DMS53 treated with DMSO at 0.1 percent for 48 hours (cell line): ENCODE results near the gene SPDYE3.
"Not testable (repeated sequence)": the region's sequence is repeated elsewhere in the genome, so short reads cannot be mapped to it uniquely, and the experiment has no call there.

ENCODE experiments used
- DNase-seq: peaks from one replicate; lab custom pipeline; 2025; ENCODE audit not compliant: unreplicated experiment; lab: John Stamatoyannopoulos, UW

The SPDYE3 gene

DNA sequence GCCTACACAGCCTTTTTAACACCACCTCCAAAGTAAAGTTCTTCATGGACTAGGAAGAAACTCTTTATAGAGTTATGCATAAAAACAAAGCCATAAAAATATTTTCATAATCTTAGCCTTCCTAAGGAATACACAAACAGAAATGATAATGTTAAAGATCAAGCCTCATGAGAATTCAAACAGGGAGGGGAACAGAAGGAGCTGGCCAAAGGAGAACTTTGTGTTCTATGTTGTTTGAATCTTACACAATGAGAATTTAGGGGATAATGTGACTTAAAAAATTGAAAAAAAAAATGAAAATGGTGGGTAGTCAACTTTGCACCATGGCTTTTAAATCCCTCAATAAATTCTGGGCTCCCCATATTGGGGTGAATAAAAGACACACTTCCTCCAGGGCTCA is 41.3 kb downstream of the SPDYE3 start:
- no peak for DNase-seq

DNA sequence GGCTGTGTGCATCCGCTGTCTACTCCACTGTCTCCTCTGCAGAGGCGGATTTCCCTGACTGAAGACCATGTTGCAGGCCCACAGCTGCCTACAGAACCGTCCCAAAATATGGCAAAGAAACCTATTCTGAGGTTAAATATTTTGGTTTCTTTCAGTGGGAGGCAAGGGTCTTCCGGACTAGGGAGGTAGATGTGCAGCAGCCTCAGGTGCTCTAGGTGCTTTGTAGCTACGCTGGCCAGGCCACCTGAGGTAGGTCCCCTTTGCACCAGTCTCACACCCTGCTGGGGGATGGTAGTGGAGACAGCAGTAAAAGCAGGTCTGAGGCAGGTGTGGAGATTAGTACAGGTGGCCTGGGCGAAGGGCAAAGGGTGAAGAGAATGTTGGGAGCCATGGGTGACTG is 42.3 kb downstream of the SPDYE3 start:
- no peak for DNase-seq

DNA sequence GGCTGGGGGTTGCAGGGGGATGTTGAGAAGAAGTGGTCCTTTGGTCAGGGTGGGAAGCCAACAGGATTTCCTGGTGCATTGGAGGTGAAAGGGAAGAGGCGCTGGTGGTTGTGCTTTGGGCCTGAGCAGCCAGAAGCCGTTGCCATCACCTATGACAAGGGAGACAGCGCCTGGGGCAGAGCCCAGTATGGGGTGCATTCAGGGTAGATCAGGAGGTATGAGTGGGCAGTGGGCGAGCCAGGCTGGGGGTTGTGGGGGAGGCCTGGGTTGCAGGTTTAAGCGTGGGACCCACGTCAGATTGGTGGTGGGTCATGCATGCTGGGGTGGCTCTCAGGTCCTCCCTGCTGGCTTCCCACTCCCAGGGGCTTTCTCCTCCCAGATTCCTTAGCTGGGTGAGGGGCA is 44.2 kb downstream of the SPDYE3 start:
- no peak for DNase-seq

DNA sequence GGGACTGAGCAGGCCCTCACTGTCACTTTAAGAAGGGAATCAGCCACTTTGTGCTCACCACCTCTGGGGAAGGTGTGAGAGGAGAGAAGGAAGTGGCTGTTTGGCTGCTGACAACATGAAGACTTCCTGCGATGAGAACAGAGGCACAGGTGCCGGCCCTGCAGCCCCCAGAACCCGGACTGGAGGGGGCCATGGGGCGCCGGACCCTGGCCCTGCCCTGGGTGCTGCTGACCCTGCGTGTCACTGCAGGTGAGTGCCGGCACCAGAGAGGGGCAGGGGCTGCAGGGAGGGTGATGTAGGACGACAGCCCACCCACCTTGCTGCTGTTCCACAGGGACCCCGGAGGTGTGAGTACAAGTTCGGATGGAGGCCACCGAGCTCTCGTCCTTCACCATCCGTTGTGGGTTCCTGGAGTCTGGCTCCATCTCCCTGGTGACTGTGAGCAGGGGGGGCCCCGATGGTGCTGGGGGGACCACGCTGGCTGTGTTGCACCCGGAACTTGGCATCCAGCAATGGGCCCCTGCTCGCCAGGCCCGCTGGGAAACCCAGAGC is 44.8 kb downstream of the SPDYE3 start:
- not testable (repeated sequence) for DNase-seq

DNA sequence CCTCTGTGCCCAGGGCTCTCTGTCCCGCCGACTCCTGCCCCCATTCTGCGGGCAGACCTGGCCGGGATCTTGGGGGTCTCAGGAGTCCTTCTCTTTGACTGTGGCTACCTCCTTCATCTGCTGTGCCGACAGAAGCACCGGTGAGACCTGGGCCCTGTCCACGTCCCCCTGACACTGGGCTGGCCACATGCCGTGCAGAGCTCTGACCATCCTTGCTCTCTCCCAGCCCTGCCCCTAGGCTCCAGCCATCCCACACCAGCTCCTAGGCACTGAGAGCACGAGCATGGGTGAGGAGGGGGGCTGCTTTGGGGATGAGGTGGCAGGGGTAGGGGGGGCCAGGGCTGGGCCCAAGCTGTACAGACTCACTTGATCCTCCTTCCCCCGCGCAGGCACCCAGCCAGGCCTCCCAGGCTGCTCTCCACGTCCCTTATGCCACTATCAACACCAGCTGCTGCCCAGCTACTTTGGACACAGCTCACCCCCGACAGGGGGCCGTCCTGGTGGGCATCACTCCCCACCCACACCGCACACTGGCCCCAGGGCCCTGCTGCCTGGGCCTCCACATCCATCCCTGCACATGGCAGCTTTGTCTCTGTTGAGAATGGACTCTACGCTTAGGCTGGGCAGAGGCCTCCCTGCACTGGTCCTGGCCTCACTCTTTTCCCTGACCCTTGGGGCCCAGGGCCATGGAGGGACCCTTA is 45.6 kb downstream of the SPDYE3 start:
- DNase-seq, result no peak

DNA sequence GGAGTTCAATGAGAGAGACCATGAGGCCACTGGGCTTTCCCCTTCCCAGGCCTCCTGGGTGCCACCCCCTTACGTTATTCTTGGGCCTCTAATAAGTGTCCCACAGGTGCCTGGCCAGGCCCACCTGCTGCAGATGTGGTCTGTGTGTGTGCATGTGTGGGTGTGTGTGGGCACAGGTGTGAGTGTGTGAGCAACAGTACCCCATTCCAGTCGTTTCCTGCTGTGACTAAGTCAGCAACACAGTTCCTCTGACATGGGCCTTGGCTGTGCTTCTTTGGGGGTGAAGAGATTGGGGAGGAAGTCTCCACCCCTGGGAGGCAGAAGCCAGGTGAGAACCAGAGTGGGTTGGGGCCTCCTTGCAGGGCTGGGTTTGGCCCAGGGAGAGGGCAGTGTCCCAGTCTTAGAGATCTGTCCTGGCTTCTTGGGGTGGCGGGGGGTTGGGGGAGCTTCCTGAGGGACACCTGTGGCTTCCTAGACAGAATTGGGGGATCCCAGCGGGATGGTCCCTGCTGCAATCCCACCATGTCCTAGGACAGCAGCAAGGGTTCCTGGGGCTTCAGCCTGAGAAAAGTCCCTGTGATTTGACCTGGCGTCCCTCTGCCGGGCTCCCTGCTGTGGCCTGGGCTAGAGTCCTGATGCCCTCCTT is 46.3 kb downstream of the SPDYE3 start:
- DNase-seq, result no peak

DNA sequence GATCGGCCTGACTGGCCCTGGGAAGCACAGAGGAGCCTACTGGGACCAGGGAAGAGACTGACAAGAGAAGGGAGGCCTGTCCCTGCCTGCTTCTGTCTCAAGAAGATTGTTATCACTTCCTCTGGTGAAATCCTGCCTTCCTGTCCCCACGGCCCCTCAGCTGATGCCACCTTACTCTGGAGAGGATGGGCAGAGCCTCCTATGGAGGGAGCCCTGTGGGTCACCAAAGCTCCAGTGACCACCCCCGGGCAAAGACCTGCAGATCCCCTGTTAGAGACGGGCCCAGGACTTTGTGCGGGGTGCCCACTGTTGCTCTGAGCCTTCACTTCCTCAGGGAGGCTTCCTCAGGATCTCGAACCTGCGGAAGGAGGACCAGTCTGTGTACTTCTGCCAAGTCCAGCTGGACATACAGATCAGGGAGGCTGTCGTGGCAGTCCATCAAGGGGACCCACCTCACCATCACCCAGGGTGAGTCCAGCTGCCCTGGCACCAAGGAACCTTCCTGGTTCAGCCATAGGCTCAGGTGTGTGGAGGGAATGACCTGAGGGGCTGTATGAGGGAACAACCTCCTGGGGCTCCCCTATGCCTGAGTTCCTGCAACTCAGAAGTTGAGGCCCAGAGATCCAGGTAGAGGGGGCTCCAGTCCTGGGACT is 49.0 kb downstream of the SPDYE3 start:
- DNase-seq, result no peak

DNA sequence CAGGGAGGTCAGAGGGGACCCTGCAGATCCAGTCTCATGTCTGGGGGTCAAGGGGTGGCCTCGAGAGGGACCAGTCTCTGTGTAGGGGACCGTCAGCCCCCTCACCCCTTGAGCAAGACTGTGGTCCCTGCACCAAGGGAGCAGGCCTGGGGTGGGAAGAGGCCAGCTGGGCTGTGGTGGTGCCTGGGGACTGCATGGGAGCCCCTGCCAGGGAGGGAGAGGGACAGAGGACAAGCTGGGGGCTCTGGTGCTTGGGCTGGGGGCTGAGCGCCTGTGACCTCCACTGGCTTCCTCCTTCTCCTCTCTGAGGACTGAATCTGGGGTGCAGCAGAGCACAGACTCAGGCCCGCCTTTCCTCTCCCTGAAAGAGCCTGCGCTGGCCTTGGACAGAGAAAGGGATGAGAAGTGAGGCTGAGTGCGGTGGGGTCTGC is 49.6 kb downstream of the SPDYE3 start:
- no peak for DNase-seq

DNA sequence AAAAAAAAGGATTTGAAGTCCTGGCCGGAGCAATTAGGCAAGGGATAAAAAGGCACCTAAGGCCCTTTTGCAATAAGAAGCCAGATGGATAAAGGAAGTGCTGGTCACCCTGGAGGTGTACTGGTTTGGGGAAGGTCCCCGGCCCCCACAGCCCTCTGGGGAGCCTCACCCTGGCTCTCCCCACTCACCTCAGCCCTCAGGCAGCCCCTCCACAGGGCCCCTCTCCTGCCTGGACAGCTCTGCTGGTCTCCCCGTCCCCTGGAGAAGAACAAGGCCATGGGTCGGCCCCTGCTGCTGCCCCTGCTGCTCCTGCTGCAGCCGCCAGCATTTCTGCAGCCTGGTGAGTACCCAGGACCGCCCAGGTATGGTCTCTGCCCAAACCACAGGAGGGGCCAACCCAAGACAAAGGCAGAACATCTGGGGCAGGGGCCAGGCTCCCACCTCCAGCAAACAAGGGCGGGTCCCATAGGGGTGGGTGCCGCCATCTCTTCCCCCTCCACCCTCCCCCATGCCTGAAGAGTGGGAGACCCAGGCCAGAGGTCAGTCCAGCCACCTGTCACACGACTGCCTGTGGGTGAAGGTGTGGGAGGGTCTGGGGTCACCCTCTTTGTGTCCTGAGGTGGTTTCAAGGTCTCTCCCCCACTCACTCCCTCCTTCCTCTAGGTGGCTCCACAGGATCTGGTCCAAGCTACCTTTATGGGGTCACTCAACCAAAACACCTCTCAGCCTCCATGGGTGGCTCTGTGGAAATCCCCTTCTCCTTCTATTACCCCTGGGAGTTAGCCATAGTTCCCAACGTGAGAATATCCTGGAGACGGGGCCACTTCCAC is 50.7 kb downstream of the SPDYE3 start, which contains the start of gene PILRB:
Gene PILRB (plus strand): TSS at position 91 of the 830 bp plus-strand sequence. CDS start 186 bp downstream, at position 277.
- DNase-seq, result no peak

DNA sequence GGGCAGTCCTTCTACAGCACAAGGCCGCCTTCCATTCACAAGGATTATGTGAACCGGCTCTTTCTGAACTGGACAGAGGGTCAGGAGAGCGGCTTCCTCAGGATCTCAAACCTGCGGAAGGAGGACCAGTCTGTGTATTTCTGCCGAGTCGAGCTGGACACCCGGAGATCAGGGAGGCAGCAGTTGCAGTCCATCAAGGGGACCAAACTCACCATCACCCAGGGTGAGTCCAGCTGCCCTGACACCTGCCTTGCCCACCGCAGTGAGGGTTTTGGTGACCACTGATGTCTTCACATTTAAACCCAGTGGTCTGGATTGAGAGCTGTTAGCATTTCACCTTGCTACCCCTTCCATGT is 51.3 kb downstream of the SPDYE3 start:
- DNase-seq, result no peak

DNA sequence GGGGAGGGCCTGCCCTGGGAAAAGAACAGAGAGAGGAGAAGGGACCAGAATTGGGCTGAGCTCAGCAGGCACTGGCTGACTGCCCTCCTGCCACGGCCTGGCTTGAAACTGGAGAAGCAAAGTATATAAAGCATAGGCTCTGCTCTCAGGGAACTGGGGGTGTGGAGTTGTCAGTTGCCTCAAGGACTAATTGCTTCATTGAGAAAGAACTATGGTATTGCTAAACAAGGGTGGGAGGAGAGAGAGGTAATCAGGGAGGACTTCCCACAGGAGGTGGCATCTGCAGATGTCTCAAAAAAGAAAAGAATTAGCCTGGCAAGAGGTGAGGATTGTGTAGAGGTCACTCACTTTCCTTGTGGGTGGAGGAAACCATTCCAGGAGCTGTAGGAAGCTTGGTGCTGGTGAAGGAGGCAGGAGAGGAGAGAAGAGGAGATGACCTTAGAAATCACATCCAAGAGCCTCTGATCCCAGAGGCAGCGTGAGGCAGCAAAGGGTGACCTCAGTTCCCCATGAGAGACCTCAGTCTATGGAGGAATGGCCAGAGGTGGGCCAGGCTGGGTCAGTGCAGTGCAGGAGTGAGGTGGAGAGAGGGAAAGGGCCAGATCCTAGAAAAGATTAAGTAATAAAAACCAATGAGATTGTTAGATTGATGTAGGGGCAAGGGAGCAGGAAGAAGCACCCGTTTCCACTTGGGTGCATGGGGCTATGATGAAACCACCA is 52.8 kb downstream of the SPDYE3 start:
- DNase-seq, result no peak

DNA sequence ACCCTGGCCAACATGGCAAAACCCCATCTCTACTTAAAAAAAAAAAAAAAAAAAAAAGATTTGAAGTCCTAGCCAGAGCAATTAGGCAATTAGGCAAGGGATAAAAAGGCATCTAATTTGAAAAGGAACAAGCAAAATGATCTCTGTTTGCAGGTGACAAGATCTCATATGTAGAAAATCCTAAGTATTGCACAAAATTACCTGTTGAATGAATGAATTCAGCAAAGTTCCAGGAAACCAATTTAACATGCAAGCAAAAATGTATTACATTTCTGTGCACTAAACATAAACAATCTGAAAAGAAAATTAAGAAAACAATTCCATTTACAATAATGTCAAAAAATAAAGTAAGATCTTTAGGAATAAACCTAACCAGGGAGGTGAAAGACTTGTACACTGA is 55.6 kb downstream of the SPDYE3 start:
- DNase-seq, result no peak

DNA sequence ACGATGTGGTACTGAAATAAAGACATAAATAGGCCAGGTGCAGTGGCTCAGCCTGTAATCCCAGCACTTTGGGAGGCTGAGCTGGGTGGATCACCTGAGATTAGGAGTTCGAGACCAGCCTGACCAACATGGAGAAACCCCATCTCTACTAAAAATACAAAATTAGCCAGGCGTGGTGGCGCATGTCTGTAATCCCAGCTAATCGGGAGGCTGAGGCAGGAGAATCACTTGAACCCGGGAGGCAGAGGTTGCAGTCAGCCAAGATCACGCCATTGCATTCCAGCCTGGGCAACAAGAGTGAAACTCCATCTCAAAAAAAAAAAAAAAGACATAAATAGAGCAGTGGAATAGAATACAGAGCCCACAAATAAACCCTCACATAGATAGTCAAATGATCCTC is 56.3 kb downstream of the SPDYE3 start:
- not testable (repeated sequence) for DNase-seq

DNA sequence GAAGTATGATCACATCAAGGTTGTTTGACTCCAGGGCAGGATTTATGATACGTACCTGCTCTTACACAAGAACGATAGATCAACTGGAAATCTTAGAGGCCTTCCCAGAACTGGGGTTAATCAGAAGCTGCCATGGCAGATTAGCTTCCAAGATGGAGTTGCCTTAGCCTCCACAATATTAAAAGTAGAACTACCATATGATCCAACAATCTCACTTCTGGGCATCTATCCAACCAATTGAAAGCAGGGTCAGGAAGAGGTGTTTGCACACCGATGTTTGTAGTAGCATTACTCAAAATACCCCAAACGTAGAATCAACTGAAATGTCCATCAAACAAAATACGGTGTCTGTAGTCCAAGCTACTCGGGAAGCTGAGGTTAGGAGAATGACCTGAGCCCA is 57.0 kb downstream of the SPDYE3 start:
- no peak for DNase-seq

DNA sequence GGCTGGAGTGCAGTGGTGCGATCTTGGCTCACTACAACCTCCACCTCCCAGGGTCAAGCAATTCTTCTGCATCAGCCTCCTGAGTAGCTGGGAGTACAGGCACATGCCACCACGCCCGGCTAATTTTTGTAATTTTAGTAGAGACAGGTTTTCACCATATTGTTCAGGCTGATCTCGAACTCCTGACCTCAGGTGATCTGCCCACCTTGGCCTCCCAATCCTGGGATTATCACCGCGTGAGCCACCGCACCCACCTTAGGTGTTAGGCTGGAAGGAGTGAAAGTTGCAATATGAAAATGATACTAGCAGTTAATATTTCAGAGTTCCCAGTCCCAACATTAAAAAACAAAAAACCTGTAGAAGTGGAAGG is 58.5 kb downstream of the SPDYE3 start:
- not testable (repeated sequence) for DNase-seq

DNA sequence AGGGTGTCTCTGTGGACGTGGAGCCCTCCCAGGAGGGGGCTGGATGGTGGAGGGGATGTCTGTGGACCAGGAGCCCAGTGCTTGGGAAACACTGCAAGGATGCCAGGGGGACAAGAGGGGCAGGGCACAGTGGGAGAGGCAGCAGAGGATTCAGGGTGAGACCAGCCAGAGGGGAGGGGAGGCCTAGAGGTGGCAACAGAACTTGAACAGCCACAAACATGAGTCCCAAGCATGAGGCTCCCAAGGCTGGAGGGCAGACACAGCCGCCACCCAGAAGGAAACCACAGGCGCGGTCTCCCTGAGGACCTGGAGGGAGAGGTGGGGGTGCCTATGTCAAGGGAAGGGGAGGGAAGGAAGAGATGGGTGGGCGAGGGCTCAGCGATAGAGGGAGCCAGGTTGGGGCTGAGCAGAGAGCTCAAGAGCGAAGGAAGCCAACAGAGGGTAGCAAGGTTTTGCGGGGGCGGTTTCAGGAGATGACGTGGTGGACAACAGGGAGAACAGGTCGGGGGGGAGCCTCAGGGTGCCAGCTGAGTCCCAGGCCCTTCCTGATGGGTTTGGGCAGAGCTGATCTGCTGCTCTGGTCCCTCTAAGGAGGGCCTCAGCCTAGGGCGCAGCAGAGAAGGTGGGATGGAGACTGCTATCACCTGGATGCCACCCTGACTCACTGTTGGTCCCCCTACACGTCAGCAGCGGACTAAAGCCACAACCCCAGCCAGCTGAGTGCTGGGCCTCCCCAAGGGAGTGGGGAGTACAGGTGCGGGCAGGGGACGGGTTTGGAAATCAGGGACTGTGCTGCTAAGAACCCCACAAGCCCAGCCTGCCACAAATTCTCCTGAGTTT is 59.1 kb downstream of the SPDYE3 start:
- DNase-seq, result no peak

DNA sequence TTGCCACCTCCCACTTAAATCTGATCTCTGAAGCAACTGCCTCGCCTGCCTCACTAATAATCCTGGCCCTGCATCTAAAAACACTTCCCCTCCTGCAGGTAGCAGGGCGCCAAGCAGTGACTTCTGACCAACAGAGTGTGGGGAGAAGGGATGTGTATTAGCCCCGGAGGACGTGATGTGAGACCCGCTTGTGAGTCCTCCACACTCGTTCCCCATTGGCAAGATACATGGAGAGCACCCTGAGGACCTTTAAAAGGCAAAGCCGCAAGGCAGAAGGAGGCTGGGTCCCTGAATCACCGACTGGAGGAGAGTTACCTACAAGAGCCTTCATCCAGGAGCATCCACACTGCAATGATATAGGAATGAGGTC is 59.7 kb downstream of the SPDYE3 start:
- no peak for DNase-seq

DNA sequence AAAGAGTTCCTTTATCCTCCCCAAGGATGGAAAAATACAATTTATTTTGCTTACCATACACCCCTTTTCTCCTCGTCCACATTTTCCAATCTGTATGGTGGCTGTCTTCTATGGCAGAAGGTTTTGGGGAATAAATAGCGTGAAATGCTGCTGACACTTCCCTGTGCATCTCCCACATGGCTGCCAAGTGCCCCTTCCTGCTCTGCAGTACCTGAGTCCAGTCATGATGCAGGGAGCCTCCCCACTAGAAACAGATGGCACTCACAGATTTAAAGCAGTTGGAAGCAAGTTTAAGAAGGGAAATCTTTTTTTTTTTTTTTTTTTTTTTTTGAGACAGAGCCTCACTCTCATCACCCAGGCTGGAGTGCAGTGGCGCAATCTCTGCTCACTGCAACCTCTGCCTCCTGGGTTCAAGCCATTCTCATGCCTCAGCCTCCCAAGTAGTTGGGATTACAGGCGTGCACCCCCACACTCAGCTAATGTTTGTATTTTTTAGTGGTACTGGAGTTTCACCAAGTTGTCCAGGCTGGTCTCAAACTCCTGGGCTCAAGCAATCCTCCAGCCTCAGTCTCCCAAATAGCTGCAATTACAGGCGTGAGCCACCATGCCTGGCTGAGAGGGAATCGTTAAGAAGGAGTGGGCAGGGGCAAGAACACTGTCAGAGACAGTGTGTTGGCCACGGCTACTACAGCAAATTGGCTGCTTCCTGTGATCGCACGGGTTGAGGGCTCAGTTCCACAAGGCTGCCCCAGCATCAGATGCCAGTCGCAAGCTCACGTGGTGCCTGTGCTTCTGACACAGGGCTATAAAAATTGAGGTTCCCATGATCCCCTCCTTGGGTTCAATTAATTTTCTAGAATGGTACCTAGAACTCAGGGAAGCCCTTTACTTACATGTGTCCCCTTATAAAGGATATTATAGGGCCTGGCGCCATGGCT is 60.4 kb downstream of the SPDYE3 start:
- no peak for DNase-seq

DNA sequence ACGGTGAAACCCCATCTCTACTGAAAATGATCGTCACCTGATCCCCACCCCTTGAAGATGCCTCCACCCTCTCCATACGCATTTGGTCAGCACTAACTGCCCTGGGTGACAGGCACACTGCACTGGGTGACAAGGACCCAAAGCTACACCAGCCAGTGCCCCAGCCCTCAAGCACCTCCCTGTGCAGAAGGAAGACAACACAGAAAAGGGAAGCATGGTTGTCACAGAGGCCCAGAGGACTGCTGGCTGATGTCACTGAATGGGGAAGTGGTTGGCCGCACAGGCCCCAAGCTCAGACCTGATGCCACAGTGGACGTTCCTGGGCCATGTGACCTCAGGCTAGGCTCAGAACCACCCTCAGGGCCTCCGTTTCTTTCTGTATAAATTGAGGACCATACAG is 61.6 kb downstream of the SPDYE3 start:
- no peak for DNase-seq
